Stimulated activated CD8-positive, alpha-beta memory T cell treated with anti-CD3 and anti-CD28 coated beads, Interleukin-15, amount 100 ng/mL, for 48 hours (primary cell): ENCODE results near the gene TNRC6B.
"Not testable (repeated sequence)": the region's sequence is repeated elsewhere in the genome, so short reads cannot be mapped to it uniquely, and the experiment has no call there.

ENCODE experiments used
- DNase-seq, 2 donors: peaks; one replicate each; pipeline ENCODE4 v3.0.0-alpha.2; 2020; ENCODE audit warnings: low read depth in 2 of 2

The TNRC6B gene

GRCh38 chr22:40364431-40364830, 186.7 kb downstream of the TNRC6B start:
- DNase-seq: no peak

GRCh38 chr22:40366068-40366467, 188.3 kb downstream of the TNRC6B start:
- no peak for DNase-seq

- no peak for DNase-seq
Measured at GRCh38 chr22:40367342-40367741, 189.6 kb downstream of the TNRC6B start.

- DNase-seq: no peak
Measured at GRCh38 chr22:40368016-40368415, 190.3 kb downstream of the TNRC6B start.

GRCh38 chr22:40368836-40369235, 191.1 kb downstream of the TNRC6B start:
- DNase-seq: no peak

GRCh38 chr22:40374567-40374966, 196.8 kb downstream of the TNRC6B start:
- DNase-seq: no peak

- no peak for DNase-seq
Measured at GRCh38 chr22:40376149-40376548, 198.4 kb downstream of the TNRC6B start.

GRCh38 chr22:40377931-40378330, 200.2 kb downstream of the TNRC6B start:
- DNase-seq: no peak

GRCh38 chr22:40378448-40378847, 200.7 kb downstream of the TNRC6B start:
- not testable (repeated sequence) for DNase-seq

- no peak for DNase-seq
Measured at GRCh38 chr22:40381461-40381860, 203.7 kb downstream of the TNRC6B start.

GRCh38 chr22:40383905-40384304, 206.2 kb downstream of the TNRC6B start:
- no peak for DNase-seq

GRCh38 chr22:40385036-40385782, 207.5 kb downstream of the TNRC6B start:
- no peak for DNase-seq
